K562 (cell line): ENCODE measurements around the gene KCNC3. TPM values are rescaled to one million over a fixed set of nuclear protein-coding genes. Genes with fewer than 3 reads are reported as not detected.

ENCODE experiments used
- C11orf30 ChIP-seq: fragments of 450-650 bp; IDR thresholded peaks from 2 replicates; pipeline ENCODE4 v1.6.1; 2016; ENCODE audit warnings: low read depth, mild to moderate bottlenecking
- CEBPB ChIP-seq: fragments of 450-650 bp; IDR thresholded peaks from 2 replicates; pipeline ENCODE4 v1.6.1; 2016; ENCODE audit warnings: missing genetic modification characterization, missing compliant biosample characterization
- ELF4 ChIP-seq: fragments of 450-650 bp; formaldehyde crosslinking; IDR thresholded peaks from 2 replicates; pipeline ENCODE4 v1.4.0; 2022; ENCODE audit warnings: missing genetic modification characterization
- MAZ ChIP-seq, 2 experiments: fragments of 450-650 bp in 1 of 2; sonication (generic) in 1 of 2; formaldehyde crosslinking; IDR thresholded peaks in 1 of 2; conservative IDR thresholded peaks in 1 of 2; 2 replicates each; pipeline versions ENCODE4 v1.4.0 to v1.5.0; 2020; ENCODE audit warnings: mild to moderate bottlenecking in 1 of 2, missing genetic modification reagents in 1 of 2
- MBD2 ChIP-seq: sonication (generic); IDR thresholded peaks from 2 replicates; pipeline ENCODE4 v1.6.1; 2016; ENCODE audit warnings: low read depth, borderline replicate concordance
- NCOA4 ChIP-seq: fragments of 450-650 bp; IDR thresholded peaks from 2 replicates; pipeline ENCODE4 v1.6.1; 2018; ENCODE audit warnings: mild to moderate bottlenecking; ENCODE audit not compliant: partially characterized antibody
- NR1H2 ChIP-seq: sonication (generic); formaldehyde crosslinking; IDR thresholded peaks from 2 replicates; pipeline ENCODE4 v1.4.0; 2020; ENCODE audit warnings: mild to moderate bottlenecking, missing genetic modification reagents
- NR2C1 ChIP-seq, 2 experiments: fragments of 450-650 bp; IDR thresholded peaks; 2 replicates each; pipeline ENCODE4 v1.6.1; 2017; ENCODE audit warnings: mild to moderate bottlenecking in 2 of 2, antibody characterized with exemption in 1 of 2, inconsistent platforms in 1 of 2, missing compliant biosample characterization in 1 of 2, missing genetic modification characterization in 1 of 2
- PHF20 ChIP-seq: fragments of 450-650 bp; IDR thresholded peaks from 2 replicates; pipeline ENCODE4 v1.6.1; 2018; ENCODE audit not compliant: partially characterized antibody
- POLR2G ChIP-seq: fragments of 200-400 bp; formaldehyde crosslinking; IDR thresholded peaks from 2 replicates; pipeline ENCODE4 v1.6.1; 2017; ENCODE audit warnings: low read depth, mild to moderate bottlenecking, antibody characterized with exemption, low read length, moderate library complexity
- SPI1 ChIP-seq: IDR thresholded peaks from 2 replicates; pipeline ENCODE4 v1.6.1; 2011; ENCODE audit warnings: low read depth, low read length, control low read depth, borderline replicate concordance
- TAF15 ChIP-seq: fragments of 200-400 bp; formaldehyde crosslinking; IDR thresholded peaks from 2 replicates; pipeline ENCODE4 v1.6.1; 2017; ENCODE audit warnings: mild to moderate bottlenecking, low read depth, low read length, moderate library complexity
- ZKSCAN3 ChIP-seq: fragments of 250-450 bp; sonication (Bioruptor Pico); IDR thresholded peaks from 2 replicates; pipeline ENCODE4 v1.4.0; 2020
- ZNF384 ChIP-seq: IDR thresholded peaks from 2 replicates; pipeline ENCODE4 v1.6.1; 2012; ENCODE audit warnings: low read depth, low read length, improper control_type of control experiment
- polyA plus RNA-seq, 8 experiments: library from polyadenylated mRNA; depleted of rRNA in 4 of 8; stranded (reverse) in 5 of 8; unstranded in 3 of 8; fragments of >200 nt; fragmentation: Nextera tagmentation in 2 of 8; fragmentation: Illumina TruSeq in 1 of 8; extraction: Ambion mirVana in 2 of 8; extraction: Trizol in 1 of 8; gene quantifications; 2 replicates each; pipeline versions ENCODE4 v1.2.1 to v1.2.3, GENCODE V29; 2011 to 2014; ENCODE audit warnings: inconsistent platforms in 1 of 8, missing spikeins in 1 of 8
- total RNA-seq, 7 experiments: library from RNA; depleted of rRNA in 6 of 7; stranded (reverse); fragments of >200 nt in 6 of 7; fragmentation: Illumina TruSeq in 2 of 7; extraction: Trizol in 2 of 7; gene quantifications; 2 replicates each; pipeline versions ENCODE4 v1.2.1 to v1.2.3, GENCODE V29; 2011 to 2021; ENCODE audit warnings: low replicate concordance in 1 of 7
- TF ChIP-seq, protein P1 (sequence below): fragments of 250-450 bp; sonication (Bioruptor Pico); IDR thresholded peaks from 2 replicates; pipeline ENCODE4 v1.5.0; 2021; ENCODE audit warnings: mild to moderate bottlenecking, moderate library complexity
- TF ChIP-seq, protein P2 (sequence below): sonication (generic); formaldehyde crosslinking; IDR thresholded peaks from 2 replicates; pipeline ENCODE4 v1.8.1; 2022; ENCODE audit warnings: missing genetic modification reagents
- TF ChIP-seq, protein P3 (sequence below): sonication (generic); formaldehyde crosslinking; IDR thresholded peaks from 2 replicates; pipeline ENCODE4 v1.8.1; 2023; ENCODE audit warnings: mild to moderate bottlenecking, missing genetic modification reagents, moderate library complexity

KCNC3 gene
- total and polyA plus RNA-seq, 9 of the 15 experiments (the other 6 are each of a cell fraction or from before 2014, with no cell fraction given), result 0.03 to 26.2 (median 2.0) TPM

DNA sequence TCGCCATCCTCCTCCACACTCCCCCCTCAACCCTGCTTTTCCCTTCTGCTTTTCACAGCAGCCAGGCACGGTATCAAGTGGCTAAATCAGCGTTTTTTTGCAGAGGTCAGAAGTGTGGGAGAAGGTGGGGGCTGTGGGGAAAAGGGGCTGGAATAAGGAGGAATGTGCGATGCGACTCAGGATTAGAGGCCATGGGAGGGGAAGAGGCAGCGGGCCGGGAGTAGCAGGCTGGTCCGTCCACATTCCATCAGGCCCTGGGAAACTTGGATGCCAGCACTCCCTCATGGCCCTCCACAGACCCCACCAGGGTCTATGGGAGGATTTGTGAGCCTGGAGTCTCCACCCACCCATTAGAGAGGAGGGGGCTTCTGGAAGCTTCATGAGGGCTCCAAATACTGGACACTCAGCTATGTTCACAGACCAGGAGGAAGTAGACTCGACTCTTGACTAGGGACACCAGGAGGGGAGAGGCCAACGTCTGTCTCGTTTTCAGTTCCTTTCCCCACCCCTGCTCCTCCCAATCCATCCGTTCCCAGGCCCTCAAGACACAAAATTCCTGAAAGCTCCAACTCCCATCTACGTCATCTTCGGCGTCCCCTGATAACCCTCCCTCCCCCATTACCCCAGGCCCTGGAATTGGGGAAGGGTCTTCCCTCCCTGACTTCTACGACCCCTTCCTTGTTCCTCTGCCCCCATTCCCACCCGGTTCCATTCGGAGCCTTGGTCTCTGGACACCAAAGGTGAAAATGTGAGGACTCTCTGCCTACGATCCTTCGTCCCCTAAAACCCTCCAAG is 3.3 kb upstream of the KCNC3 start (continued):
- TF ChIP-seq, protein P1, sequence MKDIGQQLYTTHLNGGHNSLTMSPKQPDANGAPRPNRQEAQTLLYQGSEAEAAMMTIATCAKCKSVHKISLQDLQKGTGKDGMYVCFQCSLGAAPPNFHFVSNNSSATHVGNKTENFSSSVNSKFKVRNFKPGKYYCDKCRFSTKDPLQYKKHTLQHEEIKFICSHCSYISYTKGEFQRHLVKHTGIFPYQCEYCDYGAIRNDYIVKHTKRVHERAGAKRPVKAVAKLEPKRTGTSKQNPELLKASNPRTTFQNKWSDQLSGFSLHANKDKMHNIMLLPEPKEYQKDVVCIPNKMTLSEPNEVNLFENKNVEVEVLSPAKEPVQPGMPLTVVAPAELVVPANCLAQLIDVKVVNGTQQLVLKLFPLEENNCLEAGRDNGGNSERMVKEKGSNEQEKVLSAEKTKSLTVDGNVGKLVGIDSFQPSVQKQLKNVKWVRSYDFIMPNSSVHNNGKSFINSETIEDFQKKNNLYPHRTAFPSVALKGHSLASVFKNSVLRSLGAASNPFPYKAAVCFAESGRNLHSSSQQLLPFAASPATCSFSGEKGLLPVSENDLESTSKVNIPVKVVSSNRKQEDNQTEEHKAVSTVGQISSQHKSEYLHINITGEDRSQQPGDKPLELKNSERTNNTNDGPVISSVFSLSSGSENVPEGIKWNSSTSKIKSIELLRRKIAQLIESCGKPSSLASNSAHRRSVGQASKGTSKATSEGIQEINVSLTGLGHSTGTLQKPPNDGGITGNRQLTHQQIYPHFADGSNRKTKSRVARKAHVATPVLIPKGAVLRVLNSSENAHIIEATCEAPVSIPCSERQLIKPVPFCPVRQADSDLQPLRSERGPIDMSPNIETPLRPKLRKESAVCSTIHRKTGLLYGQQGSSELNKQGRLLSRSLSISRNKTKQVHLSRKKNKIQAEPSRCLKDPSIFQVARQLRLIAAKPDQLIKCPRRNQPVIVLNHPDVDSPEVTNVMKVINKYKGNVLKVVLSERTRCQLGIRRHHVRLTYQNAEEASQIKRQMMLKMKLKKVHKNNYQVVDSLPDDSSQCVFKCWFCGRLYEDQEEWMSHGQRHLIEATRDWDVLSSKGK (CRISPR knock-in tag), result no peak
- TF ChIP-seq MAZ (CRISPR knock-in tag; conservative IDR thresholded peaks at IDR 0.05 in 1 of 2, IDR thresholded peaks at IDR 0.05 in 1 of 2) (peak in 1 of 2 experiments; percentile 19; a peak in 1 of 4 replicates), NR1H2 (no peak), SPI1 (peak; percentile 66; the same call in 1 of the 2 replicates), ZKSCAN3 (CRISPR knock-in tag) (no peak), ZNF384 (peak; percentile 66), MBD2 (no peak), POLR2G (no peak), CEBPB (tag) (no peak), PHF20 (no peak), NR2C1 (IDR thresholded peaks at IDR 0.05) (no peak), NR2C1 (tag; IDR thresholded peaks at IDR 0.05) (no peak), NCOA4 (no peak), TAF15 (no peak), ELF4 (CRISPR knock-in tag) (no peak), C11orf30 (peak; percentile 80)
- TF ChIP-seq, protein P2, sequence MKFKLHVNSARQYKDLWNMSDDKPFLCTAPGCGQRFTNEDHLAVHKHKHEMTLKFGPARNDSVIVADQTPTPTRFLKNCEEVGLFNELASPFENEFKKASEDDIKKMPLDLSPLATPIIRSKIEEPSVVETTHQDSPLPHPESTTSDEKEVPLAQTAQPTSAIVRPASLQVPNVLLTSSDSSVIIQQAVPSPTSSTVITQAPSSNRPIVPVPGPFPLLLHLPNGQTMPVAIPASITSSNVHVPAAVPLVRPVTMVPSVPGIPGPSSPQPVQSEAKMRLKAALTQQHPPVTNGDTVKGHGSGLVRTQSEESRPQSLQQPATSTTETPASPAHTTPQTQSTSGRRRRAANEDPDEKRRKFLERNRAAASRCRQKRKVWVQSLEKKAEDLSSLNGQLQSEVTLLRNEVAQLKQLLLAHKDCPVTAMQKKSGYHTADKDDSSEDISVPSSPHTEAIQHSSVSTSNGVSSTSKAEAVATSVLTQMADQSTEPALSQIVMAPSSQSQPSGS, result no peak
- TF ChIP-seq, protein P3, sequence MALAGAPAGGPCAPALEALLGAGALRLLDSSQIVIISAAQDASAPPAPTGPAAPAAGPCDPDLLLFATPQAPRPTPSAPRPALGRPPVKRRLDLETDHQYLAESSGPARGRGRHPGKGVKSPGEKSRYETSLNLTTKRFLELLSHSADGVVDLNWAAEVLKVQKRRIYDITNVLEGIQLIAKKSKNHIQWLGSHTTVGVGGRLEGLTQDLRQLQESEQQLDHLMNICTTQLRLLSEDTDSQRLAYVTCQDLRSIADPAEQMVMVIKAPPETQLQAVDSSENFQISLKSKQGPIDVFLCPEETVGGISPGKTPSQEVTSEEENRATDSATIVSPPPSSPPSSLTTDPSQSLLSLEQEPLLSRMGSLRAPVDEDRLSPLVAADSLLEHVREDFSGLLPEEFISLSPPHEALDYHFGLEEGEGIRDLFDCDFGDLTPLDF (CRISPR knock-in tag), result no peak
